GM23338 (cell line): ENCODE measurements around the gene ATXN7L1. TPM values are rescaled to one million over a fixed set of nuclear protein-coding genes. Genes with fewer than 3 reads are reported as not detected.

Experiments used
- ATAC-seq: fragments of 200-7000 bp; cut with Tn5 transposase; 3 replicates; pipeline ENCODE4 v1.9.1; 2020
- DNase-seq: peaks from one replicate; pipeline ENCODE4 v3.0.0-alpha.2; 2015; ENCODE audit warnings: low spot score
- H2AFZ ChIP-seq: fragments of 200-600 bp; sonication (generic); 2 replicates; pipeline ENCODE4 v1.8.0; 2016; ENCODE audit warnings: antibody characterized with exemption, mild to moderate bottlenecking, moderate library complexity
- H3F3A ChIP-seq: fragments of 200-600 bp; sonication (generic); replicated peaks from 2 replicates; pipeline ENCODE4 v1.8.0; 2017; ENCODE audit warnings: antibody characterized with exemption, mixed run types, low read depth
- H3K27ac ChIP-seq: fragments of 200-600 bp; sonication (generic); 2 replicates; pipeline ENCODE4 v1.6.1; 2016; ENCODE audit warnings: low read depth
- H3K27me3 ChIP-seq: fragments of 200-600 bp; sonication (generic); 2 replicates; pipeline ENCODE4 v1.8.0; 2016; ENCODE audit warnings: mild to moderate bottlenecking, mixed run types, moderate library complexity; ENCODE audit not compliant: insufficient read depth
- H3K36me3 ChIP-seq: fragments of 200-600 bp; sonication (generic); 2 replicates; pipeline ENCODE4 v1.8.0; 2016; ENCODE audit warnings: mild to moderate bottlenecking; ENCODE audit not compliant: insufficient read depth
- H3K4me1 ChIP-seq: fragments of 200-600 bp; sonication (generic); 2 replicates; pipeline ENCODE4 v1.8.0; 2016; ENCODE audit warnings: mild to moderate bottlenecking, moderate library complexity; ENCODE audit not compliant: insufficient read depth
- H3K4me2 ChIP-seq: fragments of 200-600 bp; sonication (generic); 2 replicates; pipeline ENCODE4 v1.7.1; 2017; ENCODE audit warnings: mixed run types
- H3K4me3 ChIP-seq: fragments of 200-600 bp; sonication (generic); 2 replicates; pipeline ENCODE4 v1.6.1; 2016; ENCODE audit warnings: mixed run types
- H3K79me2 ChIP-seq: fragments of 200-600 bp; sonication (generic); replicated peaks from 2 replicates; pipeline ENCODE4 v1.8.0; 2017; ENCODE audit warnings: mild to moderate bottlenecking; ENCODE audit not compliant: insufficient read depth
- H3K9me2 ChIP-seq: fragments of 200-600 bp; sonication (generic); 2 replicates; pipeline ENCODE4 v1.8.0; 2017; ENCODE audit not compliant: insufficient read depth
- H4K20me1 ChIP-seq: fragments of 200-600 bp; sonication (generic); replicated peaks from 2 replicates; pipeline ENCODE4 v1.8.0; 2017; ENCODE audit warnings: mild to moderate bottlenecking; ENCODE audit not compliant: insufficient read depth
- H3K27ac Mint-ChIP-seq: 2 replicates; pipeline ENCODE4 v1.8.0; 2020; ENCODE audit warnings: inconsistent platforms, mild to moderate bottlenecking, moderate library complexity, mixed read lengths
- H3K27me3 Mint-ChIP-seq: 3 replicates; pipeline ENCODE4 v1.8.0; 2022; ENCODE audit warnings: low read depth, mild to moderate bottlenecking, moderate library complexity, mixed read lengths, inconsistent platforms; ENCODE audit not compliant: insufficient read depth, poor library complexity
- H3K36me3 Mint-ChIP-seq: 3 replicates; pipeline ENCODE4 v1.8.0; 2021; ENCODE audit warnings: low read depth, mild to moderate bottlenecking, inconsistent platforms, moderate library complexity, mixed read lengths
- H3K4me1 Mint-ChIP-seq: 3 replicates; pipeline ENCODE4 v1.8.0; 2020; ENCODE audit warnings: mild to moderate bottlenecking, inconsistent platforms, mixed read lengths
- H3K4me3 Mint-ChIP-seq: 3 replicates; pipeline ENCODE4 v1.8.0; 2021; ENCODE audit warnings: moderate library complexity, mild to moderate bottlenecking, inconsistent platforms, mixed read lengths
- H3K9me3 Mint-ChIP-seq: 3 replicates; pipeline ENCODE4 v1.8.0; 2020; ENCODE audit warnings: moderate library complexity, mild to moderate bottlenecking, inconsistent platforms, mixed read lengths
- CREB1 ChIP-seq: fragments of 250-450 bp; sonication (Bioruptor Pico); IDR thresholded peaks from 2 replicates; pipeline ENCODE4 v1.5.0; 2020; ENCODE audit warnings: low read depth, mild to moderate bottlenecking, moderate library complexity
- EZH2 ChIP-seq: fragments of 200-600 bp; sonication (generic); IDR thresholded peaks from one replicate; pipeline ENCODE4 v1.8.0; 2017; ENCODE audit warnings: antibody characterized with exemption, mild to moderate bottlenecking, low read depth; ENCODE audit not compliant: unreplicated experiment
- POLR2AphosphoS5 ChIP-seq: IDR thresholded peaks from 2 replicates; pipeline ENCODE4 v1.6.1; 2016; ENCODE audit warnings: antibody characterized with exemption, low read depth
- ZNF114 ChIP-seq: fragments of 250-450 bp; sonication (Bioruptor Pico); IDR thresholded peaks from 2 replicates; pipeline ENCODE4 v1.5.0; 2020; ENCODE audit warnings: mild to moderate bottlenecking, moderate library complexity
- ZNF331 ChIP-seq: fragments of 250-450 bp; sonication (Bioruptor Pico); IDR thresholded peaks from 2 replicates; pipeline ENCODE4 v1.5.0; 2020; ENCODE audit warnings: low read depth, mild to moderate bottlenecking, moderate library complexity
- polyA plus RNA-seq: library from polyadenylated mRNA; unstranded; fragments of >200 nt; fragmentation: Nextera tagmentation; extraction: Ambion mirVana; gene quantifications from 2 replicates; pipeline ENCODE4 v1.2.1, GENCODE V29; 2016
- total RNA-seq: library from RNA; depleted of rRNA; stranded (reverse); fragments of >200 nt; shearing (Covaris generic); gene quantifications from 2 replicates; pipeline ENCODE4 v1.2.3, GENCODE V29; 2014
- TF ChIP-seq, protein P1 (sequence below): IDR thresholded peaks from 2 replicates; pipeline ENCODE4 v1.6.1; 2016; ENCODE audit warnings: antibody characterized with exemption
- TF ChIP-seq, protein P2 (sequence below), 2 experiments: fragments of 200-600 bp in 1 of 2; sonication (generic) in 1 of 2; conservative IDR thresholded peaks; 2 replicates each; pipeline versions ENCODE4 v1.5.1 to v1.6.1; 2016 to 2017; ENCODE audit warnings: antibody characterized with exemption in 2 of 2, low read depth in 2 of 2, mild to moderate bottlenecking in 2 of 2, moderate library complexity in 1 of 2
- TF ChIP-seq, protein P3 (sequence below): fragments of 250-450 bp; sonication (Bioruptor Pico); IDR thresholded peaks from 2 replicates; pipeline ENCODE4 v1.5.0; 2020; ENCODE audit warnings: mild to moderate bottlenecking, moderate library complexity
- TF ChIP-seq, protein P4 (sequence below): IDR thresholded peaks from one replicate; pipeline ENCODE4 v1.6.1; 2018; ENCODE audit warnings: antibody characterized with exemption; ENCODE audit not compliant: unreplicated experiment

Gene ATXN7L1
- total and polyA plus RNA-seq, 2 experiments from 2014 or later: 22.8 to 29.8 TPM

DNA sequence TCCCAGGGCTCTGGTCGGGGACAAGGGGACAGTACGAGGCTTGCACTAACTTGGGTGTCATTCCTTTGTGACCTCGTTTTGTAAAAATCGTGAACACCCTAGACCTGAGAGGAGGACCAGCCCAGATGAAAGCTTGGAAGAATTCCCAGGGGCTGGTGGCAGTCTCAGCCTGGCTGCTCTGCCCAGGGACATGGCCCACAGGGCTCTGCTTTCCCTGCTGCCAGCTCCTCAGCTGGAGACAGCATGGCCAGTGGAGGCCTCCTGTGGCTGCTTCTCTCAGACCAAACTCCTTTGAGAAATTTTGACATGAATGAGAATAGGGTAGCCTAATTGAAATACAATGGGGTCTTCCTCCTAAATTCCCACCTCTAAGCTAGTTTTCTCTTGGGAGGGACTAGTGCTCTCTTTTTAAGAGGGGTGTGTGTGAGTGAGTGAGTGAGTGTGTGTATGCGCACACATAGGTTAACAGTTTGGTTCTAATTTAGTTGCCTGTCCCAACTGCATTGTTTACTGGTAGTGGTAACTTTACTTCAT lies 154.8 kb downstream of the ATXN7L1 start:
- H2AFZ ChIP-seq: no peak overlapping the region
- no peak overlapping the region for H3K4me3 Mint-ChIP-seq
- peaks cover 37% of the 10 kb centered on the region for H3K4me1 ChIP-seq
- H3K4me2 ChIP-seq: no peak overlapping the region
- 0 out of 2 replicates have a peak overlapping the region, but pooled peaks have one; percentile 55 for H3K27ac ChIP-seq
- peaks cover 19% of the 10 kb centered on the region for H3K27me3 Mint-ChIP-seq
- no peak overlapping the region; the same call in 1 of the 2 replicates for H3K27ac Mint-ChIP-seq
- ATAC-seq (peak; percentile 77), DNase-seq (peak; percentile 48)
- H3K79me2 ChIP-seq: no peaks in the 10 kb centered on the region; the same call in 1 of the 2 replicates
- peaks cover 50% of the 10 kb centered on the region for H3K4me1 Mint-ChIP-seq
- 0 out of 2 replicates have a peak, but pooled peaks cover 2% of the 10 kb centered on the region for H3K36me3 ChIP-seq
- H3K36me3 Mint-ChIP-seq: peaks cover 18% of the 10 kb centered on the region
- H4K20me1 ChIP-seq: no peaks in the 10 kb centered on the region
- peaks cover 14% of the 10 kb centered on the region for H3K9me2 ChIP-seq
- 0 out of 2 replicates have a peak, but pooled peaks cover 8% of the 10 kb centered on the region for H3F3A ChIP-seq
- H3K4me3 ChIP-seq: no peak overlapping the region
- H3K9me3 Mint-ChIP-seq: no peaks in the 10 kb centered on the region; the same call in 2 of the 3 replicates
- TF ChIP-seq, protein P1, sequence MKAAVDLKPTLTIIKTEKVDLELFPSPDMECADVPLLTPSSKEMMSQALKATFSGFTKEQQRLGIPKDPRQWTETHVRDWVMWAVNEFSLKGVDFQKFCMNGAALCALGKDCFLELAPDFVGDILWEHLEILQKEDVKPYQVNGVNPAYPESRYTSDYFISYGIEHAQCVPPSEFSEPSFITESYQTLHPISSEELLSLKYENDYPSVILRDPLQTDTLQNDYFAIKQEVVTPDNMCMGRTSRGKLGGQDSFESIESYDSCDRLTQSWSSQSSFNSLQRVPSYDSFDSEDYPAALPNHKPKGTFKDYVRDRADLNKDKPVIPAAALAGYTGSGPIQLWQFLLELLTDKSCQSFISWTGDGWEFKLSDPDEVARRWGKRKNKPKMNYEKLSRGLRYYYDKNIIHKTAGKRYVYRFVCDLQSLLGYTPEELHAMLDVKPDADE: no peak
- no peak for TF ChIP-seq ZNF114 (CRISPR knock-in tag)
- no peak for TF ChIP-seq ZNF331 (CRISPR knock-in tag)
- no peak for TF ChIP-seq CREB1
- TF ChIP-seq, protein P2, sequence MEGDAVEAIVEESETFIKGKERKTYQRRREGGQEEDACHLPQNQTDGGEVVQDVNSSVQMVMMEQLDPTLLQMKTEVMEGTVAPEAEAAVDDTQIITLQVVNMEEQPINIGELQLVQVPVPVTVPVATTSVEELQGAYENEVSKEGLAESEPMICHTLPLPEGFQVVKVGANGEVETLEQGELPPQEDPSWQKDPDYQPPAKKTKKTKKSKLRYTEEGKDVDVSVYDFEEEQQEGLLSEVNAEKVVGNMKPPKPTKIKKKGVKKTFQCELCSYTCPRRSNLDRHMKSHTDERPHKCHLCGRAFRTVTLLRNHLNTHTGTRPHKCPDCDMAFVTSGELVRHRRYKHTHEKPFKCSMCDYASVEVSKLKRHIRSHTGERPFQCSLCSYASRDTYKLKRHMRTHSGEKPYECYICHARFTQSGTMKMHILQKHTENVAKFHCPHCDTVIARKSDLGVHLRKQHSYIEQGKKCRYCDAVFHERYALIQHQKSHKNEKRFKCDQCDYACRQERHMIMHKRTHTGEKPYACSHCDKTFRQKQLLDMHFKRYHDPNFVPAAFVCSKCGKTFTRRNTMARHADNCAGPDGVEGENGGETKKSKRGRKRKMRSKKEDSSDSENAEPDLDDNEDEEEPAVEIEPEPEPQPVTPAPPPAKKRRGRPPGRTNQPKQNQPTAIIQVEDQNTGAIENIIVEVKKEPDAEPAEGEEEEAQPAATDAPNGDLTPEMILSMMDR (conservative IDR thresholded peaks at IDR 0.05; ENCODE audit: low read depth in 2 of 2): 0 out of 4 replicates have a peak, but pooled peaks of 1 of the 2 experiments have one; percentile 4
- TF ChIP-seq EZH2: no peak
- TF ChIP-seq, protein P3, sequence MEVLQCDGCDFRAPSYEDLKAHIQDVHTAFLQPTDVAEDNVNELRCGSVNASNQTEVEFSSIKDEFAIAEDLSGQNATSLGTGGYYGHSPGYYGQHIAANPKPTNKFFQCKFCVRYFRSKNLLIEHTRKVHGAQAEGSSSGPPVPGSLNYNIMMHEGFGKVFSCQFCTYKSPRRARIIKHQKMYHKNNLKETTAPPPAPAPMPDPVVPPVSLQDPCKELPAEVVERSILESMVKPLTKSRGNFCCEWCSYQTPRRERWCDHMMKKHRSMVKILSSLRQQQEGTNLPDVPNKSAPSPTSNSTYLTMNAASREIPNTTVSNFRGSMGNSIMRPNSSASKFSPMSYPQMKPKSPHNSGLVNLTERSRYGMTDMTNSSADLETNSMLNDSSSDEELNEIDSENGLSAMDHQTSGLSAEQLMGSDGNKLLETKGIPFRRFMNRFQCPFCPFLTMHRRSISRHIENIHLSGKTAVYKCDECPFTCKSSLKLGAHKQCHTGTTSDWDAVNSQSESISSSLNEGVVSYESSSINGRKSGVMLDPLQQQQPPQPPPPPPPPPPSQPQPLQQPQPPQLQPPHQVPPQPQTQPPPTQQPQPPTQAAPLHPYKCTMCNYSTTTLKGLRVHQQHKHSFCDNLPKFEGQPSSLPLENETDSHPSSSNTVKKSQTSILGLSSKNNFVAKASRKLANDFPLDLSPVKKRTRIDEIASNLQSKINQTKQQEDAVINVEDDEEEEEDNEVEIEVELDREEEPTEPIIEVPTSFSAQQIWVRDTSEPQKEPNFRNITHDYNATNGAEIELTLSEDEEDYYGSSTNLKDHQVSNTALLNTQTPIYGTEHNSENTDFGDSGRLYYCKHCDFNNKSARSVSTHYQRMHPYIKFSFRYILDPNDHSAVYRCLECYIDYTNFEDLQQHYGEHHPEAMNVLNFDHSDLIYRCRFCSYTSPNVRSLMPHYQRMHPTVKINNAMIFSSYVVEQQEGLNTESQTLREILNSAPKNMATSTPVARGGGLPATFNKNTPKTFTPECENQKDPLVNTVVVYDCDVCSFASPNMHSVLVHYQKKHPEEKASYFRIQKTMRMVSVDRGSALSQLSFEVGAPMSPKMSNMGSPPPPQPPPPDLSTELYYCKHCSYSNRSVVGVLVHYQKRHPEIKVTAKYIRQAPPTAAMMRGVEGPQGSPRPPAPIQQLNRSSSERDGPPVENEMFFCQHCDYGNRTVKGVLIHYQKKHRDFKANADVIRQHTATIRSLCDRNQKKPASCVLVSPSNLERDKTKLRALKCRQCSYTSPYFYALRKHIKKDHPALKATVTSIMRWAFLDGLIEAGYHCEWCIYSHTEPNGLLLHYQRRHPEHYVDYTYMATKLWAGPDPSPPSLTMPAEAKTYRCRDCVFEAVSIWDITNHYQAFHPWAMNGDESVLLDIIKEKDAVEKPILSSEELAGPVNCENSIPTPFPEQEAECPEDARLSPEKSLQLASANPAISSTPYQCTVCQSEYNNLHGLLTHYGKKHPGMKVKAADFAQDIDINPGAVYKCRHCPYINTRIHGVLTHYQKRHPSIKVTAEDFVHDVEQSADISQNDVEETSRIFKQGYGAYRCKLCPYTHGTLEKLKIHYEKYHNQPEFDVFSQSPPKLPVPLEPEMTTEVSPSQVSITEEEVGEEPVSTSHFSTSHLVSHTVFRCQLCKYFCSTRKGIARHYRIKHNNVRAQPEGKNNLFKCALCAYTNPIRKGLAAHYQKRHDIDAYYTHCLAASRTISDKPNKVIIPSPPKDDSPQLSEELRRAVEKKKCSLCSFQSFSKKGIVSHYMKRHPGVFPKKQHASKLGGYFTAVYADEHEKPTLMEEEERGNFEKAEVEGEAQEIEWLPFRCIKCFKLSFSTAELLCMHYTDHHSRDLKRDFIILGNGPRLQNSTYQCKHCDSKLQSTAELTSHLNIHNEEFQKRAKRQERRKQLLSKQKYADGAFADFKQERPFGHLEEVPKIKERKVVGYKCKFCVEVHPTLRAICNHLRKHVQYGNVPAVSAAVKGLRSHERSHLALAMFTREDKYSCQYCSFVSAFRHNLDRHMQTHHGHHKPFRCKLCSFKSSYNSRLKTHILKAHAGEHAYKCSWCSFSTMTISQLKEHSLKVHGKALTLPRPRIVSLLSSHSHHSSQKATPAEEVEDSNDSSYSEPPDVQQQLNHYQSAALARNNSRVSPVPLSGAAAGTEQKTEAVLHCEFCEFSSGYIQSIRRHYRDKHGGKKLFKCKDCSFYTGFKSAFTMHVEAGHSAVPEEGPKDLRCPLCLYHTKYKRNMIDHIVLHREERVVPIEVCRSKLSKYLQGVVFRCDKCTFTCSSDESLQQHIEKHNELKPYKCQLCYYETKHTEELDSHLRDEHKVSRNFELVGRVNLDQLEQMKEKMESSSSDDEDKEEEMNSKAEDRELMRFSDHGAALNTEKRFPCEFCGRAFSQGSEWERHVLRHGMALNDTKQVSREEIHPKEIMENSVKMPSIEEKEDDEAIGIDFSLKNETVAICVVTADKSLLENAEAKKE: 0 out of 2 replicates have a peak, but pooled peaks have one; percentile 16
- TF ChIP-seq, protein P4, sequence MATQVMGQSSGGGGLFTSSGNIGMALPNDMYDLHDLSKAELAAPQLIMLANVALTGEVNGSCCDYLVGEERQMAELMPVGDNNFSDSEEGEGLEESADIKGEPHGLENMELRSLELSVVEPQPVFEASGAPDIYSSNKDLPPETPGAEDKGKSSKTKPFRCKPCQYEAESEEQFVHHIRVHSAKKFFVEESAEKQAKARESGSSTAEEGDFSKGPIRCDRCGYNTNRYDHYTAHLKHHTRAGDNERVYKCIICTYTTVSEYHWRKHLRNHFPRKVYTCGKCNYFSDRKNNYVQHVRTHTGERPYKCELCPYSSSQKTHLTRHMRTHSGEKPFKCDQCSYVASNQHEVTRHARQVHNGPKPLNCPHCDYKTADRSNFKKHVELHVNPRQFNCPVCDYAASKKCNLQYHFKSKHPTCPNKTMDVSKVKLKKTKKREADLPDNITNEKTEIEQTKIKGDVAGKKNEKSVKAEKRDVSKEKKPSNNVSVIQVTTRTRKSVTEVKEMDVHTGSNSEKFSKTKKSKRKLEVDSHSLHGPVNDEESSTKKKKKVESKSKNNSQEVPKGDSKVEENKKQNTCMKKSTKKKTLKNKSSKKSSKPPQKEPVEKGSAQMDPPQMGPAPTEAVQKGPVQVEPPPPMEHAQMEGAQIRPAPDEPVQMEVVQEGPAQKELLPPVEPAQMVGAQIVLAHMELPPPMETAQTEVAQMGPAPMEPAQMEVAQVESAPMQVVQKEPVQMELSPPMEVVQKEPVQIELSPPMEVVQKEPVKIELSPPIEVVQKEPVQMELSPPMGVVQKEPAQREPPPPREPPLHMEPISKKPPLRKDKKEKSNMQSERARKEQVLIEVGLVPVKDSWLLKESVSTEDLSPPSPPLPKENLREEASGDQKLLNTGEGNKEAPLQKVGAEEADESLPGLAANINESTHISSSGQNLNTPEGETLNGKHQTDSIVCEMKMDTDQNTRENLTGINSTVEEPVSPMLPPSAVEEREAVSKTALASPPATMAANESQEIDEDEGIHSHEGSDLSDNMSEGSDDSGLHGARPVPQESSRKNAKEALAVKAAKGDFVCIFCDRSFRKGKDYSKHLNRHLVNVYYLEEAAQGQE: no peak
- TF ChIP-seq POLR2AphosphoS5: no peak
- no peaks in the 10 kb centered on the region for H3K27me3 ChIP-seq
